GM18499 (cell line): Measurements from ENCODE around the gene FGF23.

Experiments
- ATAC-seq: cut with Tn5 transposase; IDR thresholded peaks from one replicate; pipeline ENCODE4 v1.9.1; 2021; ENCODE audit warnings: moderate number of reproducible peaks; ENCODE audit not compliant: insufficient read depth, unreplicated experiment

The FGF23 gene

DNA sequence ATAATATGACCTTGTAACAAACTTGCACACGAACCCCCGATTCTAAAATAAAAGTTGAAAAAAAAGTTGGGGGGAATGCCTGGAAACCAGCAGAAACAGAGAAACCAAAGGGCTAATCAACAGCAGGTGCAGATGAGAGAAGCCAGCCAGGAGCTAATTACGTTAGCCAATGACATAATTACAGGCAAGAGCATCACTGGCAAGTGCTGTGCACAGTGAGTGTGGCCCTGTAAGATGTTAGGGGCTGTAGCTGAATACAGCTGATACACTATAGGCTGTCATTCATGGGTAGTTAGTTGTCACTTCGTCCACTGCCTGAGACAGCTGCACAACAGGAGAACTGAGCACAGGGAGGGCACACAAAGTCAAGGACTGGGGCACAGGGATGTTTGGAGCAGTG, 7.3 kb upstream of the FGF23 start:
- ATAC-seq: no peak

DNA sequence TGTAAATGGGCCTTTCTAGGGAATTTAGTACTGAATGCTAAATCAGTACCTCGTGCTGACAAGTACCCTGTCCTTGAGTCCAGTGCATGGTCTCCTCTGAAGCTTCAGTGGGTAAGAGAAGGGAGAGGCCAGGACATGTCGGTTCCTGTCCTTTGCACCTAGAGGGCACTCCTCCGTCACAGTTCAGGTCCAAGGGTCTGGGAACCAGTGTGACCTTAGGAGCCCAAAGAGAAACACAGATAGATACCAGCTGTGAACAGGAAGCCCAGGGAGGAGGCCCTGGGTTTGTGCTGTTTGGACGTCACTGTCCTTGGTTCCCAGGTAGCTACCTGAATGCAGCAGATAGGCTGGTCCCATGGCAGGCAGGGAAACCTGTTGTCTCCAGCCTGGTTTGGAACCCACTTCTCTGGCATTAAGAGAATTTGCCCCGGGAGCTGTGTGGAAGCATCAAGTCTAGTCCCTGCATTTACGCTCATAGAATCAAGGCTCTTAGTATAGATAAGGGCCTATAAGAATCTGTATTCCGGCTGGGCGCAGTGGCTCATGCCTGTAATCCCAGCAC, 3.9 kb upstream of the FGF23 start:
- no peak for ATAC-seq

DNA sequence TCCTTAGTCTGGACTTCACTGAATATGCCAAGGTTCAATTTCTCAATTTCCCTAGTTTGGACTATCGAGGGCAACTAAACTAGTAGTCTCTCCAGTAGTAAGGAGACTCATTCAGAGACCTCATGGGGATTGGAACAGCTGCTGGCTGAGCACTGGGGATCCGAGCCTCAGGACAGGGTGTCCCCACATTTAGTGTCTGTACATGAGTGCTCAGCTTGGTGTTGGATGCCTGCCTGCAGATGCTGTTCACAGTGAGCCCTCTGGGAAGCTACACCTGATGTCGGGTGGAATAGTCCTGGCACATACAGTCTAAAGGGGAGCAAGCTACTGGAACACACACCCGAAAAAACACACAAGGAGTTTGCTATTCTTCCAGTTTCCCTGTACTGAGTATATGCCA, 820 bp upstream of the FGF23 start:
- no peak for ATAC-seq

DNA sequence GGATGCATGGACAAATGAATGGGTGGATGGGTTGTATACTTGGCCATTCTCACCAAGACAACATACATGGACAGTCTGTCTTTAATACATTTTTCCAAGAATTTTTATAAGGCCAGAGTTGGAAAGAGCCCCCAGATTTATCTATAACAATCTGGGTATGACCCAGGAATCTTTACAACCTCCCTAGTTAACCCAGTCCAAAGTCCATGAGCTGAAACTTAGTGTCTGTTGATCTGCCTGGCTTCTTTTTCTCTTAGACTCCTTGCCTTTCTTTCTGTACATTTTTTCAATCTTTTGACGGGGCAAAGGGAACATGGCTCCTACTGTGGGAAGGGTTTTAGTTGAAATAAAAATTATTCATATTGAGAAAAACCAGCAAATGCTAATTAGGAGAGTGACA, 740 bp downstream of the FGF23 start:
- ATAC-seq: no peak

DNA sequence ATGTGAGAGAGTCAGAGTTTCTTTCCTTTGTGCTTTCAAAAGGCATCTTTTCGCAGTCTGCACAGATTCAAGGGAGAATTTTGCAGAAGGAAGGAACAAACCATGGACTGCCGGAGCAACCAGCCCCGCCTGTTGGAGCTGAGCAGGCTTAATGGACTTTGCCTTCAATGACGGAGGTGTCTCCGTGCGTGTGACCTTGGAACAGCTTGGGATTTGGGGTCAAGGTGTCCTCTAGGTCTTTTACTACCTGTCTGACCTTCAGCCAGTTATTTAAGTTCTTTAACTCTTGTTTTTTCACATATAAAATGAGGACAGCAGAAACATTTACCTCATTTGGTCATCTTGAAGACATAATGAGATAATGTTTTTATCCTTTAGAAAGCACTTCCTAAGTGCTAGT, 4.1 kb downstream of the FGF23 start:
- ATAC-seq: no peak

DNA sequence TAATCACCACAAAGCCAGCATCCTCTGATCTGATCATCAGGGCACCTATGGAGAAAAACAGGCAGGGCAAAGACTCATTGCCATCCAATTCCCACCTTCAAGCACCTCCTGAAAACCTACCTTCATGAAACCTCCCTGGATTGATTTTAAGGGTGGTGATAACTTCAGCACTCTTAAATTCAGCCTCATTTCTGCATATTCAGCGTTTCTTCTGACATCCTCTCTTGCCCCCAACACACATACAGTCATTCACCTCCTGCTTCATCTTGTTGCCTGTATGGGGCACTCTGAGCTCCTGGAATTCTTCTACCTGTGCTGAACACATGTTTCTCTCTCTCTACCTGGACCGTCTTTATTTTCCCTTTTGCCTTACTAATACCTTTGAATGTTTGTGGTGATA, 6.9 kb downstream of the FGF23 start:
- no peak for ATAC-seq

DNA sequence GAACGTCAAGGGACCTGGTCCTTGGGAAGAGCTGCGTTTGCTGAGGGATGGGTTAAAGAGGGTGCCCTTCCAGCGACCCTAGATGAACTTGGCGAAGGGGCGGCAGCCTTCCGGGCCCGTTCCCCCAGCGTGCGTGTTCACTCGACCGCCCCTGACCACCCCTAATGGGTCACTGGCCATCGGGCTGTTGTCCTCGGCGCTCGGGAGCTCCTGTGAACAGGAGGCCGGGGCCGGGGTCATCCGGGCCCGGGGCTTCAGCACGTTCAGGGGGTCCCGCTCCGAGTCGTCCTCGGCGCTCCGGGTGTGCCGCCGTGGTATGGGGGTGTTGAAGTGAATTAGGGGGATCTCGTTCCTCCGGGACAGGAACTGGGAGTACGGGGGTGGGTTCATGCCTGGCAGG, 9.2 kb downstream of the FGF23 start:
- ATAC-seq: no peak

DNA sequence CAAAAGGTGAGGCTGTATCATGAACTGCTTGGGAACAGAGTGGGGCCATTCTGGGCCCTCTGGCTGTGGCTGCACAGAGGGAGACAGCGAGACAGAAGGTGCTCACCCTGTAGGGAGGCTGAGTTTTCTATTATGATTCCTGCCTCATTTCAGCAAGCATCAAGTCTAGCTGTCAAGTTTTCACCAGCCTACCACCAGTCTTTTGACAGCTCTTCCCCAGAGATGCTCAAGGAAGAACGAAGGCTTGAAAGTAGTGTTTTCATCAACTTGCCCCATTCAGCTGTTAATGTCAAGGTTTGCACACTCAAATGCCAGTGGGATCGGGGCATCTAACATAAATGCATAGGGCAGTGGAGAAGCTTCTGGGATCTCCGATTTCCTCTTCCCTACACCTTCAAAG, 10.0 kb downstream of the FGF23 start:
- ATAC-seq: no peak

DNA sequence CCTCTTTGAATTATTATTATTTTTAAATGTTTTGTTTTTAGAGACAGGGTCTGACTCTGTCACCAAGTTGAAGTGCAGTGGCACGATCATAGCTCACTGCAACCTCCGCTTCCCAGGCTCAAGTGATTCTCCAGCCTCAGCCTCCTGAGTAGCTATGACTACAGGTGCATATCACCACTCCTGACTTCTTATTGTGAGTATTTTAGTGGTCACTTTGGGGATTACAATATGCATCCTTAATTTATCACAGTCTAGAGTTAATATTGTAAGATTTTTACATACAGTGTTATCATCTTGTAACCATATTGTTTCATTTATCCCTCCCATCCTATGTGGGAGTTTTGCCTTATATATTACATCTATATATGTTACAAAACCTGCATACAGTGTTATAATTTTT, 13.4 kb downstream of the FGF23 start:
- no peak for ATAC-seq

DNA sequence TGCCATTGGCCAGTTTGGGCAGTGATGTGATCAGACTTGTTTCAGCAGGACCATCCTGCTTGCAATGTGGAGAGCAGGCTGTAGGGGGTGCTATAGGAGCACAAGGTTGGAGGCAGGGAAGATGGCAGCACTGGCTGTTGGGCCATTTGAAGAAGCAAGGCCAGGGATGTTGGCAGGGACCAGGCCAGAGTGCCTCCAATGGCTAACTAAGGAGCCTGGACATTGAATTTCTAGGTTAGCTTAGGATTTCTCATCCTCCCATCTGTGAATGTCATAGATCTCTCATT, 23.5 kb downstream of the FGF23 start:
- ATAC-seq: no peak

DNA sequence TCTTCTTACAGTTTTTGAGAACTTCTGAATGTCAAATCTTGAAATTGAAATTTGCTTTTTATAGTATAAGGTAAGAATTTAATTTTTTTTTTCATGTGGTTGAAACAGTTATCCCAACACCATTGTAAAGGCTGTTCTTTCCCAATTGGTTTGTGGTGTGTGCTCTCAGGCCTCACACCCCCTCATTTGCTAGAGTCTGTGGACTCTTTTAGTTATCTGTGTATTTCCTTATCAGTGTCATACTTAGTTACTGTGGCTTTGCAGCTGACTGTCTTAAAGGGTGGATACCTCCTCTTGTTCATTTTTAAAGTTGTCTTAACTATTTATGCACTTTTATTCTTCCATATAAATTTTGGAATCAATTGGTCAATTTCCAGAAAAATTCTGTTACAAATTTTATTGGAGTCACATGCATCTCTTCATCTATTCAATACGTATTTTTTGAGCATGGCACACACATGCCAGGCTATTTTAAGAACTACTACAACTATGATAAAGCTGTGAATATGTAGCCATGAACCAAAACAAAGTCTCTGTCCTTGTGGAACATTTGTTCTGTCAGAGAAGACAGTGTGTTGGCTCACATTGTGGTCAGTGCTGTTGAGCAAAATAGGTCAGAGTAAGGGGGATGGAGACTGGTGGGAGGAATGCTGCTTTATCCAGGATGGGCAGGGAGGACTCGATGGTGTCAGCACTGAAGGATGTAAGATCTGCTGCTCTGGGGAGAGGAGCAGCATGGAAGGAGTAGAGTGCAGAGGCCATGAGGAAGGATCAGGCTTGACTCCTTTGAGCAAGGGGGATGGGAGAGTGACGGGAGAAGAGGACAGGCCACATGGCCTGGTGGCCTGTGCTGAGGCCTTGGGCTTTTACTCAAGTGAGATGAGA, 24.1 kb downstream of the FGF23 start:
- ATAC-seq: no peak

DNA sequence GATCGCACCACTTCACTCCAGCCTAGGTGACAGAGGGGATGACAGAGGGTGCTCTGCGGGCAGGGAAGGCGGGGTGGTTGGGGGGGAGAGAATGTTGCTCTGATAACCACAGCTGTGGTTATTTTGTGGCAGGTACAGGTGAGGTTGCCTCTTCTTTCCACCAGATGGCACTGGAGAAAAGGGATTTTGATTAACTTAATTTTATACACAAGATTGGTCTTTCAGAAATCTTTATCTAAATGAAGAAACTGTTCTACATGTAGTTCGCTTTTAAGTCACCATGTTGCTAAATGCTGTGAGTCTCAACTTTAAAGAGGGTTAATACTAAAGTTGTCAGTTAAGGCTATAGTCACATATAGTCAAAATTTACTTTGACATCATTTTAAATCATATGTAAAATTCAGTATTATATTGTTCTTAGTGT, 25.7 kb downstream of the FGF23 start:
- ATAC-seq: no peak

DNA sequence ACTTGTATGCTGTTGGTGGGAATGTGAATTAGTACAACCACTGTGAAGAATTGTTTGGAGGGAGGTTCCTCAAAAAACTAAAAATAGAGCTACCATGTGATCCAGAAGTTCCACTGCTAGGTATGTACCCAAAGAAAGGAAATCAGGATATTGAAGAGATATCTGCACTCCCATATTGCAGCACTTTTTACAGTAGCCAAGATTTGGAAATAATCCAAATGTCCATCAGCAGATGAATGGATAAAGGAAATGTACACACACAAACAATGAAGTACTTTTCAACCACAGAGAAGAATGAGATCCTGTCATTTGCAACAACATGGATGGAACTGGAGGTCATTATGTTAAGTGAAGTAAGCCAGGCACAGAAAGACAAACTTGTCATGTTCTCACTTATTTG, 32.6 kb downstream of the FGF23 start:
- no peak for ATAC-seq

DNA sequence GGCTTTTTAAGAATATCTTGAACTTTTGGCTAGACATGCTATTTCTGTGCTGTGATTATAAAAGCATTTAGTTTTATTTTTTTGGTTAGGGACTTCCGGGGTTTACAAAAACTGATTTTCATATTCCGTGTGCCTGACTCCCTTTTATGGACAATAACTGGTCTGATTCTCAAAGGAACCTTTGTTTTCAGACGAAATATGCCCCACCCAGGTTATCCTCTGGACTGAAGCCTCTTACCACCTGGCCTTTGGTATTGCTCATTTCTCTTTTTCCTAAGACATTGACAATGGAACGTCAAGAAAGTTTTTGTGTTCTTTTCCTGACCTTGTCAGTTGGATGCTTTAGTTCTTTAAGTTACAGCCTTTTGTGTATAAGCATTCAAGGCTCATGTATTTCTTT, 47.7 kb downstream of the FGF23 start:
- ATAC-seq: no peak

DNA sequence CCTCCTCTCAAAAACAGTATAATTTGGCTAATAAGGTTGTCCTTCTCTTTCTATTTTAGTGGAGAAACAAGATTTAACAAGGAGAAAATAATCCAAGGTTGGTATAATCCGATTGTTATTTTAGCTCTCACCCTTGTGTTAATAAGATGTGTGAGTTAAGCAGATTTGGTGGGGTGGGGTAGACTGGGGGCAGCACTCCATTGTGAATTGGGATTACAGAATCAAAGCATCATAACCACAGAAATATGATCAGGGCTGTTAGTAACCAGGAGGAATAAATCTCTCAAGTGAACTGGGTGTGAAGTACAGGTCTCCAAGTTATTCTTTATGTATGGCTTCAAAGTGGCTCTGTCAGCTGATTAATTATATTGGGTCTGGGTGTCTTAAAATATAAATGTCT, 48.3 kb downstream of the FGF23 start:
- ATAC-seq: no peak

DNA sequence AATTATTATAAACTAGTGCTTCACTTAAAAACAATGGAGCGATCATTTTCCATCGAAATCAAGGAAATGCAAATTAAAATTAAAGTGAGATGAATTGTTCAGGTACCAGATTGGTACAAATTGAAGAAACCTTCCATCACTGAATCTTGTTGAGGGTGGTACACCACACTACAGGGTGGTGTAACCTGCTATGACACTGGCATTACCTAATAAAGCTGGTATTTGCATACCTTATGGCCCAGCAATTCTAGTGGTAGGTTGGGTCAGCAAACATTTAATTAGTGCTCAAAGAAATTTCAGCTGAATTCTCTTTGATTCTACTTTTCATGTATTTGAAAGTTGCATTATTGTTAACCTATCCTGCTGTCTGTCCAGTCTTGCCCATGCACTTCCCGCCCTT, 49.3 kb downstream of the FGF23 start:
- no peak for ATAC-seq

DNA sequence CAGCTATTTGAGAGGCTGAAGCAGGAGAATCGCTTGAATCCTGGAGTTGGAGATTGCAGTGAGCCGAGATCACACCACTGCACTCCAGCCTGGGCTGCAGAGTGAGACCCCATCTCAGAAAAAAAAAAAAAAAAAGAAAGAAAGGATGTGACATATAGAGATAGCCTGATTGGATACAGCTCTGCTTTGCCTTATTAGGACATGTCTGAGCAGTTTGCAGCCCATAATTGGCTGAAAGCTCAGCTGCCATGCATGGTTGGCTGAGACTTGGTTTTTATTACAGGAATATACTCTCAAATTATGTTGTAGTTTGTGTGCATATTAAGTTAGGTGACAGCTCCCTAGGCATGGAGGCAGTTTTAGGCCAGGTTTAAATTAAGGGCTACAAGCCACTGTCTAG, 52.2 kb downstream of the FGF23 start:
- ATAC-seq: no peak

DNA sequence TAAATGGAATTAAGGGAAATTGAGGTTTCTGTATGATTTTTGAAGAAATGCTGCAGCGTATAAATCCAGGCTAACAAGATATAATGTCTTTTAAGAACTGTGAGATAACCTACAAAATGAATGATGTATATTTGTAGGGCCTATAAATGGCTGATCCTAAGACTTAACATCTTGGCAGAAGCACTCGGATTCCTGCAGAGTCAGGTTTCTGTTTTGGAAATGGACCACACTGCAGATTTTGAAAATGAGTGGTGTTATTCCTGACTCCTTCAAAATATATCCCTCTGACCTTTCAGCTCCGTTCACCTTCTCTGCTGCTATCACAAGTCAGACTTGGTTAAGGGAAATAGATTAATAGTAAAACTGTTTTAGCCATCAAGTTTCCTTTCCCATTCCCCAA, 53.5 kb downstream of the FGF23 start:
- no peak for ATAC-seq

DNA sequence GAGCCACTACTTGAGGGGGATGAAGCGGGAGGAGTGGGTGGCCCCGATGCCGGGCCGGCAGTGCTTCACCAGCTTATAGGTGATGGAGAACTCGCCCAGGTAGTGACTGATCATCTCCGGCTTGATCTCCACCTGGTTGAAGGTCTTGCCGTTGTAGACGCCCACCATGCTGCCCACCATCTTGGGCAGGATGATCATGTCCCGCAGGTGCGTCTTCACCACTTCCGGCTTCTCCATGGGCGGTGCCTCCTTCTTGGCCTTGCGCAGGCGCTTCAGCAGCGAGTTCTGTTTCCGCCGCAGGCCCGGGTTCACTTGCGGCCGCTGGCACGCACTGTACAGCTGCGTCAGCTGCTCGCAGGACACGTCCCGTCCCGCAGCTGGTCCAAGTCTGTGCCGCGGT, 55.1 kb downstream of the FGF23 start:
- no peak for ATAC-seq

DNA sequence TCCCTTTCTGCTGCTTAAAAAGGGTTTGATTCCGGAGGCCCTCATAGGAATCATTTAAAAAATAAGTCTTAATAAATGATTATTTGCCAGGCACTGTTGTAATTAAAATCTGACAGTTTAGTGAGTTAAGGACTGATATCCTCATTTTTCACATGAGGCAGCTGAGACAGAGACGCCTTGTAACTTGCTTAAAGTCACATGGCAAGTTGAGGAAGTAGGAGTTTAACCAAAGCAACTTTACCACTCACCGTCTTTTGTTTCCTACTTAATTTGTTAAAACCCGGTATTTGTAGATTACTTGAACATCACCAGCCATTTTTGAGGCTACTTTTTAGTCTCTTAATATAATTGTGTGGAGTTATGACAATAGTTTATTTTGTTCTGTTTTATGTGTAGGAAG, 56.1 kb downstream of the FGF23 start:
- no peak for ATAC-seq

DNA sequence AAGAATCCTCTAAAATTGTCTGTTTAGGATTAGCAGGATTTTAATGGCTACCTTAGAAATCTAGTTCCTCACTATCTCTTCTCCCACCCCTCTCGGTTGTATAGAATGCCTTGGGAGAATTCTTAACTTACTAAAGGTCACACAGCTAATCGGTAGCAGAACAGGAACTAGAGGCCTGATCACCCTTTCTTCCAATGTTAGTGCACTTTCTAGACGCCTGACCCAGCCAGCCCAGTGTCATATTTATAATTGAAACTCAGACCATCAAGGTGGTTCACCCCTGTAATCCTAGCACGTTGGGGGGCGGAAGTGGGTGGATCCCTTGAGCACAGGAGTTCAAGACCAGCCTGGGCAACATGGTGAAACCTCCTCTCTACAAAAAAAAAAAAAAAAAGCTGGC, 56.8 kb downstream of the FGF23 start:
- no peak for ATAC-seq
